Caki2 (cell line): ENCODE results near the gene ZNF207. TPM values are rescaled to one million over a fixed set of nuclear protein-coding genes. Genes with fewer than 3 reads are reported as not detected.
"Not testable (repeated sequence)": the region's sequence is repeated elsewhere in the genome, so short reads cannot be mapped to it uniquely, and the experiment has no call there.

Source experiments
- DNase-seq: peaks from one replicate; pipeline ENCODE4 v3.0.0-alpha.2; 2015; ENCODE audit warnings: low read depth
- in situ Hi-C: cut with HindIII; loops from 2 replicates; pipeline ENCODE4 v1.10.0; 2016; ENCODE audit warnings: low sequenced_read_pairs, low pct_unique_long_range_greater_than_20kb, mixed read lengths
- total RNA-seq: library from RNA; depleted of rRNA; stranded (reverse); fragments of >200 nt; shearing (Covaris generic); gene quantifications from 2 replicates; pipeline ENCODE4 v1.2.3, GENCODE V29; 2014; ENCODE audit warnings: low replicate concordance; rRNA removed

Gene ZNF207
- total RNA-seq, result 83.6 and 93.9 TPM in 2 replicates

GRCh38 chr17:32349854-32350665 is at the start of gene ZNF207:
Gene ZNF207, plus strand, starts transcription at chr17:32350157. Its CDS starts 129 bp downstream, at chr17:32350286.
- in situ Hi-C loops, result no loop called here
- DNase-seq, result peak; percentile 95

GRCh38 chr17:32302037-32302436 is 47.9 kb upstream of the ZNF207 start:
- in situ Hi-C loops, result no loop called here
- DNase-seq, result no peak

- in situ Hi-C loops, result no loop called here
- DNase-seq, result no peak
Observed at GRCh38 chr17:32302860-32303649, 46.9 kb upstream of the ZNF207 start.

GRCh38 chr17:32303781-32304288 is 46.1 kb upstream of the ZNF207 start:
- in situ Hi-C loops, result no loop called here

GRCh38 chr17:32305049-32305448 is 44.9 kb upstream of the ZNF207 start:
- in situ Hi-C loops, result no loop called here
- no peak for DNase-seq

More at GRCh38 chr17:32303781-32304288, 46.1 kb upstream of the ZNF207 start:
- no peak for DNase-seq

GRCh38 chr17:32307658-32308057 is 42.3 kb upstream of the ZNF207 start:
- in situ Hi-C loops, result no loop called here
- DNase-seq, result no peak

- in situ Hi-C loops, result no loop called here
- DNase-seq, result no peak
Observed at GRCh38 chr17:32311028-32311536, 38.9 kb upstream of the ZNF207 start.

GRCh38 chr17:32314636-32315035 is 35.3 kb upstream of the ZNF207 start:
- no peak for DNase-seq
- in situ Hi-C loops, result no loop called here

- in situ Hi-C loops, result no loop called here
- no peak for DNase-seq
Observed at GRCh38 chr17:32315171-32315570, 34.8 kb upstream of the ZNF207 start.

GRCh38 chr17:32316653-32317052 is 33.3 kb upstream of the ZNF207 start:
- in situ Hi-C loops, DNase-seq: not testable (repeated sequence)

- no peak for DNase-seq
- in situ Hi-C loops, result no loop called here
Observed at GRCh38 chr17:32317353-32317752, 32.6 kb upstream of the ZNF207 start.

- DNase-seq, result peak; percentile 60
- in situ Hi-C loops, result no loop called here
Observed at GRCh38 chr17:32318071-32318470, 31.9 kb upstream of the ZNF207 start.

GRCh38 chr17:32319548-32319905 is 30.4 kb upstream of the ZNF207 start:
- in situ Hi-C loops, result no loop called here
- peak; percentile 50 for DNase-seq

GRCh38 chr17:32320080-32320479 is 29.9 kb upstream of the ZNF207 start:
- in situ Hi-C loops, DNase-seq: not testable (repeated sequence)

GRCh38 chr17:32320847-32321246 is 29.1 kb upstream of the ZNF207 start:
- DNase-seq, result no peak
- in situ Hi-C loops, result no loop called here

- DNase-seq, result no peak
- in situ Hi-C loops, result no loop called here
Observed at GRCh38 chr17:32323046-32323445, 26.9 kb upstream of the ZNF207 start.

GRCh38 chr17:32323811-32324491 is 26.0 kb upstream of the ZNF207 start:
- peak; percentile 66 for DNase-seq
- in situ Hi-C loops, result no loop called here

- in situ Hi-C loops, result no loop called here
- DNase-seq, result no peak
Observed at GRCh38 chr17:32327911-32328310, 22.0 kb upstream of the ZNF207 start.
